Eye (tissue), 1 donor: ENCODE results near the gene HIVEP1.
"Not testable (repeated sequence)": the region's sequence is repeated elsewhere in the genome, so short reads cannot be mapped to it uniquely, and the experiment has no call there.

Source experiments
- DNase-seq: peaks from one replicate; pipeline ENCODE4 v3.0.0-alpha.2; 2015

The HIVEP1 gene

GRCh38 chr6:12092762-12093161, 80.7 kb downstream of the HIVEP1 start:
- DNase-seq, result no peak

GRCh38 chr6:12094689-12095088, 82.6 kb downstream of the HIVEP1 start:
- DNase-seq, result no peak

DNA sequence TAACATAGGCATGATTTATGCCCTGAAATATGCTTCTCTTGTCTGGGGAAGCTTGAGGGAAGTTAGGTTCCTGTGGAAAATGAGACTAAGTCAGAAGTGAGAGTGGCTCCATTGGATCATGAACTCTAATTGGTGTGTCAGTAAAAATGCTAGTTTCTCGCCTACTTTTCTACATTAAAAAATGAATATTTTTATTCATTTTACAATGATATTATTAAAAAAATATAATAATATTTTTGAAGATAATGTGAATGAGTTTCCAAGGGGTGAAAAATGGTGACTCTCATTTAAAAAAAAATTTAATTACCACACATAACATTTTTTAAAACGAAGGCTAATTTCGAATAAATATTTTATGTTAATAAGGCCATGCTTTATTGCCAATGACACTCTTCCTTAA, 84.2 kb downstream of the HIVEP1 start:
- DNase-seq, result no peak

GRCh38 chr6:12097791-12098190, 85.7 kb downstream of the HIVEP1 start:
- DNase-seq, result peak; percentile 27

DNA sequence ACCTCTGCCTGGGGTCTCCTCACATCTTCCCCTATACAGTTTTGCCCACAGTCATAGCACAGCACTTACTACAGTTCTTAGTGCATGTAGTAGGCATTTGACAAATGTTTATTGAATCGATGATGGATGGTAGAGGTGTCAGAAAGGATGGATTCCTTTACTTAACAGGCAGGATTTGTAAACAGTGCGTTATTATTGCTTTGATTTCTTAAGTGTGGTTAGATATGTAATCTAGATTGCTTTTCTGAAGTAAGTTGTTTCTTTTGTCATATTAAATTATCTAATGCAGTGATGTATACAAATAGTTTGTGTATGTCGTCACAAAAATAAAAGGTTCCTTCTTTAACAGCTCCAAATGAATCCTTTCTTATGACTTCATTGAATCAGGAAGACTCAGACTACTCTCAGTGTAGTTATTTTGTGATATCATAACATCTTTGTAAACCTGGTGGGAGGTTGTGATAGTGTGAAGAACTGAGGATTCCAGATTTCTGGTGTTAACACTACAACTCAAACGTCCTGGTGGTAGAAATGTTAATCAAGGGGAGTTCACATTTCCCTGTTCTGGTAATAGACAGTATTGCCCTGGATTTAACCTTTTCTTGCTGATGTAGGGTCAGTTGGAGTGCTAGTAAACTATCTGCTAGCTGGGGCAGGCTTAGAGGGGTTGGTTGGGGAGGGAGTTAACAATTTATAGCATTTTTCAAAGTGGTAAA, 87.7 kb downstream of the HIVEP1 start:
- no peak for DNase-seq

DNA sequence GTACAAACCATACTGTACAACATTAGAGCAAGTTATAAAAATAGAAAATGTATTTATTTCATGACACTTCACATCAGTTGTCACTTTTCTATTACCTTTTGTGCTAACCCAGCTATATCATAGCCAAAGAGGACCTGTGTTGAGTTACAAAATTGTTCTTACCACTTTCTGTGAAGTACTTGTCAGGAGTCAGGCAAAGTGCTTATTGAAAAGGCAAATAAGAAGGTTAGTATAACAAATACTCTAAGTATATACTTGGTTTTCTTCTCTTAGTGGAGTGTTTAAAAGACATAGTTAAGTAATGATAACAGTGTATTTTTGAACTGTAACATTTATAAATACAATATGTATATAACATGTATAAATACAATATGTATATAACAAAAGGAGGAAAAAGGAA, 88.9 kb downstream of the HIVEP1 start:
- DNase-seq, result no peak

- DNase-seq, result no peak
These were observed 89.7 kb downstream of the HIVEP1 start for GRCh38 chr6:12101653-12102312.

GRCh38 chr6:12102350-12102749, 90.2 kb downstream of the HIVEP1 start:
- no peak for DNase-seq

- DNase-seq, result peak; percentile 37
These were observed 91.0 kb downstream of the HIVEP1 start for GRCh38 chr6:12103158-12103557.

GRCh38 chr6:12105271-12105670, 93.2 kb downstream of the HIVEP1 start:
- no peak for DNase-seq

DNA sequence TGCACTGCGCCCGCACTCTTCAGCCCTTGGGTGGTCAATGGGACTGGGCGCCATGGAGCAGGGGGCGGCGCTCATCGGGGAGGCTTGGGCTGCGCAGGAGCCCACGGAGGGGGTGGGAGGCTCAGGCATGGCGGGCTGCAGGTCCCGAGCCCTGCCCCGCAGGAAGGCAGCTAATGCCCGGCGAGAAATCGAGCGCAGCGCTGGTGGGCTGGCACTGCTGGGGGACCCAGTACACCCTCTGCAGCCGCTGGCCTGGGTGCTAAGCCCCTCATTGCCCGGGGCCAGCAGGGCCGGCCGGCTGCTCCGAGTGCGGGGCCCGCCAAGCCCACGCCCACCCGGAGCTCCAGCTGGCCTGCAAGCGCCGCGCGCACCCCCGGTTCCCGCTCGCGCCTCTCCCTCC, 96.3 kb downstream of the HIVEP1 start:
- not testable (repeated sequence) for DNase-seq

GRCh38 chr6:12110523-12111362, 98.6 kb downstream of the HIVEP1 start:
- no peak for DNase-seq

GRCh38 chr6:12111363-12111670, 99.2 kb downstream of the HIVEP1 start:
- no peak for DNase-seq

- DNase-seq, result no peak
These were observed 100.6 kb downstream of the HIVEP1 start for GRCh38 chr6:12112540-12113189.

- no peak for DNase-seq
These were observed 101.1 kb downstream of the HIVEP1 start for GRCh38 chr6:12113190-12113577.

GRCh38 chr6:12114055-12114503, 102.0 kb downstream of the HIVEP1 start:
- DNase-seq, result no peak

DNA sequence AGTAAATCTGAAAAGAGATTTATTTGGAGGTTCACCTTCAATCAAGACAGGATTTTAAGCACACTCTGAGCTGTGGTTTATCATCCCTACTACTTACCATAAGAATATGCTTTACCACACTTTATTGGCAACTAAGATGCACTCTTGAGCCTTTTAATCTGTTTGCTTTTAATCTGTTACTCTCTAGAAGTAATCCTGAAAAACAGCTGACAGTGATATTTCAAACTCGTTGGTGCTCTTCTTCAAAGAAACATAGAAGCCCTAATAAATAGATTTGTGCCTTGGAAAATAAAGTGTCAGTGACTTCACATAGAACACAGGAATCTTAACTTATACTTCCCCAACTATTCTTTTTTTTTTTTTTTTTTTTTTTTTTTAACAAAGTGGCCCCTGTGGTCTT, 102.9 kb downstream of the HIVEP1 start:
- DNase-seq, result no peak

DNA sequence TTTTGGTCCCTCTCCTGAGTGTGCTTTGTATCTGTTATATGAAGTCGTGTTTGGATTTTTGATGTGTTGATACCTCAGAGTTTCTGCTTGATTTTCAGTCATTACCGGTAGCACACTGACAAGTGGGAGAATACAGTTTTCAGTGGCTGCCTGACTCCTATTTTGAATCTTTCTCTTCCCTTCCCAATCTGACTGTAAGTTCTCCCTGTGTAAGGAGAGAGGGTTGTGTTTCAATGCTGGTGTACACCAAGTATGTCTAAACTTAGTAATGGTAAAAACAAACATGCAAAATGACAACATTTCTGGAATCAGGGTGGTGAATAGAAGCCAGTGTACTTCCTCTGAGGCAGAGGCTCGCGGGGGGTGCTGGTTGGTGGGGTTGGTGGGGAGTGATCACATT, 103.4 kb downstream of the HIVEP1 start:
- DNase-seq, result no peak

GRCh38 chr6:12116264-12116800, 104.2 kb downstream of the HIVEP1 start:
- DNase-seq, result no peak

DNA sequence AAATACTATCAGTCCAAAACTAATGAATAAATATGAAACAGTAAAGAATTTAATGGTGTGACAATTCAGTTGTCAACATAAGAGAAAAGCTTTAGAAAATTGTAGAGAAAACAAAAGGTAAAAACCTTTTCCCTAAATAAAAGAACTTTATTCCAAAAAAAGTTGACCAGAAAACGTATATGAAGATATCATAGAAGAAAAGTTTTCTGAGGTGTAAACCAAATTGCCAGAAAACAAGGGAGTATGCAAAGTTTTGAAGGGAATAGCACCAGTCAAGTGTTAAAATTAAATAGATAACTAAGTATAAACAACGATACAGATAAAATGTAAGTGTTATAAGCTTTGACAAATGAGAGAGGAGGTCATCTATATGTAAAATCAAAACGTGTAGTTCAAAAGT, 104.9 kb downstream of the HIVEP1 start:
- no peak for DNase-seq

GRCh38 chr6:12118607-12119006, 106.5 kb downstream of the HIVEP1 start:
- no peak for DNase-seq

DNA sequence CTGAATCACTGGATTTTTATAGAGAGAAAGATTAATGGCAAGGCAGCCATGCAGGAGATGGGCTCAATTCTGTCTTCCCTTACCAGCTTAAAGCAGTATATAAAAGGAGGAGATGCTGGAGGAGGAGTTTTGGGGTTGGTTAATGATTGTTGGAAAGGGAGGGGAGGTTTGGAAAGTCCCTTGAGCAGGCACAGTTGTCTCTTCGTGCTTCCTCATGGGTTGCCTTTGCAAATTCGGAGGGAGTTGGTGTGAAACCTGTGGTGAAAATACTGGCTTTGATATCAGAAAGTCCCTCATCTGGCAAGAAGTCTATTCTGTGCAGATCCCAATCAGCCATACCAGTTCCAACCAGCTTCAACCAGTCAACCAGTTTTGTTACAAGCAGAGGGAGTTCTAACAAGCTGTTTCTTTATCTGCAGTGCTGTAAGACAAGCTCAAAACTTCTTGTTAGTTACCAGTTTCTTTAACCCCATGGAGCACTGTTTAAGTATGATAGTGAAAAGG, 107.0 kb downstream of the HIVEP1 start:
- no peak for DNase-seq

GRCh38 chr6:12125396-12125795, 113.3 kb downstream of the HIVEP1 start:
- no peak for DNase-seq
